MCF 10A (cell line): ENCODE results near the gene SERTM1. TPM values are rescaled to one million over a fixed set of nuclear protein-coding genes. Genes with fewer than 3 reads are reported as not detected.

Experiments
- BruUV-seq: library from RNA; stranded (reverse); fragments of 400-500 nt; replicated peaks from 2 replicates; lab custom pipeline; 2021; lab: Mats Ljungman, UMichigan
- CTCF ChIA-PET: fragments of 300-600 bp; sonication (Branson Sonifier 250); formaldehyde crosslinking; extraction: SDS; loops from one replicate; lab custom pipeline; 2021; ENCODE audit warnings: antibody characterized with exemption, inconsistent platforms; lab: Yijun Ruan, JAX
- POLR2A ChIA-PET: fragments of 300-600, 350-650 bp; sonication (Branson Sonifier 250); formaldehyde crosslinking; extraction: SDS; loops from one replicate; lab custom pipeline; 2020; ENCODE audit warnings: antibody characterized with exemption, inconsistent platforms; lab: Yijun Ruan, JAX
- DNase-seq: peaks from one replicate; pipeline ENCODE4 v3.0.0-alpha.2; 2018; ENCODE audit not compliant: unreplicated experiment
- H3K27ac Mint-ChIP-seq: one replicate; pipeline ENCODE4 v1.8.0; 2022; ENCODE audit warnings: mild to moderate bottlenecking, low read depth, mixed read lengths; ENCODE audit not compliant: unreplicated experiment
- H3K27me3 Mint-ChIP-seq: one replicate; pipeline ENCODE4 v1.8.0; 2022; ENCODE audit warnings: mixed read lengths; ENCODE audit not compliant: insufficient read depth, unreplicated experiment
- H3K36me3 Mint-ChIP-seq: one replicate; pipeline ENCODE4 v1.8.0; 2022; ENCODE audit warnings: mild to moderate bottlenecking, moderate library complexity, mixed read lengths; ENCODE audit not compliant: insufficient read depth, unreplicated experiment
- H3K4me1 Mint-ChIP-seq: one replicate; pipeline ENCODE4 v1.8.0; 2022; ENCODE audit warnings: mixed read lengths; ENCODE audit not compliant: insufficient read depth, unreplicated experiment
- H3K4me3 Mint-ChIP-seq: one replicate; pipeline ENCODE4 v1.8.0; 2022; ENCODE audit warnings: mild to moderate bottlenecking, moderate library complexity, mixed read lengths; ENCODE audit not compliant: unreplicated experiment
- H3K9me3 Mint-ChIP-seq: one replicate; pipeline ENCODE4 v1.8.0; 2022; ENCODE audit warnings: mixed read lengths; ENCODE audit not compliant: unreplicated experiment
- intact Hi-C: fragments of 100-400 bp; cut with micrococcal nuclease; formaldehyde crosslinking; loops from 2 replicates; pipeline ENCODE4 v1.14.1; 2022
- total RNA-seq: library from RNA; stranded (reverse); gene quantifications from 2 replicates; pipeline ENCODE4 v1.2.3, GENCODE V29; 2022
- TF ChIP-seq, protein P1 (sequence below): fragments of 200-600 bp; IDR thresholded peaks from one replicate; pipeline ENCODE4 v1.8.0; 2022; ENCODE audit warnings: antibody characterized with exemption, mild to moderate bottlenecking; ENCODE audit not compliant: unreplicated experiment

Gene SERTM1
- total RNA-seq, 1 experiment from 2014 or later, result not detected

DNA sequence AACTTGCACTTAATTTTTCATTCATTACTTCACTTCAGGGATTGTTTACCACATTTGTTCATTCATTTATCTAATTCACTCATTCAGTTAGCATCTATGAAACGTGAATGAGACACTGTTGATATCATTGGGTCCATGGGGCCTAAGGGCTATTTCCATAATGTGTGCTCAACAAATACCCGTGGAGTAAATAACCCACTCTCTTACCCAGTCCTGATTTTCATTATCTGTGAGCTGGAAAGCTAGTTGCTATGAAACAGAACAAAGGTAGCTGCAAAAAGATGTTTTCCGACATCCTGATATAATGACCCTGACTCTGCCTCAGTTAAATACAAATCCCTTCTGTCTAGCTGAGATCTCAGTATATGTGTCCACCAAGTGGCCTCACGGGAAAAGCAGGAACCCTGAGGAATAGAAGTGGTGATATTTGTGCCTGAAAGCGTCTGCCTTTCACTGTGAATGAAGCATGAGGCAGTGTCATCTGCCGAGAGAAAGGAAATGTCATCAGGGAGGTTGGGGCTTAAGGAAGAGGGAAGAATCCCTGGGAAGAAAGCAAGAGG lies 63.8 kb downstream of the SERTM1 start:
- Mint-ChIP-seq H3K36me3 (no peaks in the 10 kb centered on the region), H3K27ac (no peak overlapping the region), H3K4me1 (no peaks in the 10 kb centered on the region), H3K27me3 (no peaks in the 10 kb centered on the region), H3K9me3 (no peaks in the 10 kb centered on the region), H3K4me3 (no peak overlapping the region)
- TF ChIP-seq, protein P1, sequence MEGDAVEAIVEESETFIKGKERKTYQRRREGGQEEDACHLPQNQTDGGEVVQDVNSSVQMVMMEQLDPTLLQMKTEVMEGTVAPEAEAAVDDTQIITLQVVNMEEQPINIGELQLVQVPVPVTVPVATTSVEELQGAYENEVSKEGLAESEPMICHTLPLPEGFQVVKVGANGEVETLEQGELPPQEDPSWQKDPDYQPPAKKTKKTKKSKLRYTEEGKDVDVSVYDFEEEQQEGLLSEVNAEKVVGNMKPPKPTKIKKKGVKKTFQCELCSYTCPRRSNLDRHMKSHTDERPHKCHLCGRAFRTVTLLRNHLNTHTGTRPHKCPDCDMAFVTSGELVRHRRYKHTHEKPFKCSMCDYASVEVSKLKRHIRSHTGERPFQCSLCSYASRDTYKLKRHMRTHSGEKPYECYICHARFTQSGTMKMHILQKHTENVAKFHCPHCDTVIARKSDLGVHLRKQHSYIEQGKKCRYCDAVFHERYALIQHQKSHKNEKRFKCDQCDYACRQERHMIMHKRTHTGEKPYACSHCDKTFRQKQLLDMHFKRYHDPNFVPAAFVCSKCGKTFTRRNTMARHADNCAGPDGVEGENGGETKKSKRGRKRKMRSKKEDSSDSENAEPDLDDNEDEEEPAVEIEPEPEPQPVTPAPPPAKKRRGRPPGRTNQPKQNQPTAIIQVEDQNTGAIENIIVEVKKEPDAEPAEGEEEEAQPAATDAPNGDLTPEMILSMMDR, result no peak
- ChIA-PET CTCF (interaction anchor here (0.6 to 5.9 kb wide), 17 partner anchors 9 to 866 kb away, joined by 3 to 78 read pairs (median 4); no protein-coding TSS in a partner anchor), POLR2A (no interaction called here)
- BruUV-seq, result no TSS peak
- DNase-seq, result no peak
- intact Hi-C loops, result loop anchor here (5.0 kb wide), 1 partner anchor 760 kb away; no protein-coding TSS in a partner anchor

DNA sequence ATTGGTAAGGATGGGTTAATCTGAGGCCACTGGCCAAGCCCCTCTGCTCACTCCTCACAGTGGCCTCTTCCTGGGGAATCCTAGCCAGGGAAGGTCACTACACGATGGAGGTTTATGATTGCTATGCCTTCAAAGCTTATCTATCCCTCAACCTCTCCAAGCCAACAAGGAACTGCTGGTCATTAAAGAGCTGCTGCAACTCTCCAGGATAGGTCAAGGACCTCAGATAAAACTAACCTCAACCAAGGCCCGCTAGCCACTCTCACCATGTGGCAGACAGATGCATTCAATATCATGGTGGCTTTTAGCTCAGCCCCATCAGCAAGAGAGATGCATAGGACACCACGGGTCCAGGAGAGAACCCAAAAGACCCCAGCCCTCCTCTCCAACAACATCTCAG lies 71.6 kb downstream of the SERTM1 start:
- BruUV-seq, result no TSS peak
- DNase-seq, result no peak
- TF ChIP-seq, protein P1, result no peak
- Mint-ChIP-seq H3K4me3 (no peak overlapping the region), H3K27ac (no peak overlapping the region), H3K27me3 (no peaks in the 10 kb centered on the region), H3K36me3 (no peaks in the 10 kb centered on the region), H3K4me1 (no peaks in the 10 kb centered on the region), H3K9me3 (no peaks in the 10 kb centered on the region)
- ChIA-PET CTCF (interaction anchor here (0.7 to 3.0 kb wide), 5 partner anchors 9 to 326 kb away, joined by 3 to 21 read pairs (median 3); no protein-coding TSS in a partner anchor), POLR2A (interaction anchor here (0.6 to 1.0 kb wide), 3 partner anchors 157 to 1664 kb away, joined by 3 to 6 read pairs (median 6); partner anchors contain the start of gene SPART)
- intact Hi-C loops, result no loop called here

DNA sequence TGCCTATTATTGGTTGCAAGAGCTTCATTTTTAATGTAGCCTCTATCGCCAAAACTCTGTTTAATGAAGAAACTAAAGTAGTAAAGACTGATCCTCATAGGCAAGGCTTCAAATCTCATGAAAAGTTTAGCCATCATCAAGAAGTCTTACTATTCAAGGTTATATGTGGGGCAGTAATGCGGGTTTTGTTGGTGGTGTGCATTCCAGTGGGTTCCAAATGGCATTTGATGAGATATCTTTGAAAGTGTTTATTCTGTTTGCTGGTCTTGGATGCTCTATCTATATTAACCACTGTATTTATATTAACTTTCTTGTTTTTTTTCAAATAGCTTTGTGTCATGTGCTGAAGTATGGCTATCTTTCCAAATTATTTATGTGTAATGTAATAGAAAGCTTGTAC lies 72.2 kb downstream of the SERTM1 start:
- Mint-ChIP-seq H3K4me1 (no peaks in the 10 kb centered on the region), H3K4me3 (no peak overlapping the region), H3K9me3 (peaks cover 5% of the 10 kb centered on the region), H3K27ac (no peak overlapping the region), H3K36me3 (no peaks in the 10 kb centered on the region), H3K27me3 (no peaks in the 10 kb centered on the region)
- POLR2A ChIA-PET, result interaction anchor here (0.6 kb wide), 2 partner anchors 157 to 1665 kb away, joined by 3 to 6 read pairs; no protein-coding TSS in a partner anchor
- no peak for DNase-seq
- TF ChIP-seq, protein P1, result no peak
- BruUV-seq, result no TSS peak
- intact Hi-C loops, result no loop called here
- CTCF ChIA-PET, result interaction anchor here (0.8 to 3.0 kb wide), 4 partner anchors 9 to 326 kb away, joined by 3 to 21 read pairs (median 3); no protein-coding TSS in a partner anchor

Other genes starting within 250 kb of the SERTM1 start
- 36.5 and 45.0 TPM in 2 replicates for gene CCNA1, start 241.5 kb upstream of the SERTM1 start, total RNA-seq
- gene RFXAP, start 145.2 kb downstream of the SERTM1 start, total RNA-seq, result 6.1 and 8.1 TPM in 2 replicates
- 0.98 and 1.6 TPM in 2 replicates for gene SMAD9, start 246.2 kb downstream of the SERTM1 start, total RNA-seq